Heart left ventricle (tissue), 13 donors: ENCODE measurements around the gene WNT7A.

Experiments used
- POLR2A ChIP-seq, 2 donors: fragments of 450-650 bp; IDR thresholded peaks; one replicate each; pipeline ENCODE4 v1.6.1; 2017; ENCODE audit warnings: antibody characterized with exemption in 2 of 2, mild to moderate bottlenecking in 2 of 2, moderate library complexity in 2 of 2
- TF ChIP-seq, protein P1 (sequence below), 12 donors: fragments of 200-600 bp; sonication (generic) in 4 of 12; IDR thresholded peaks; one replicate each; pipeline versions ENCODE4 v1.5.0 to v1.8.0; 2018 to 2022; ENCODE audit warnings: antibody characterized with exemption in 12 of 12, mild to moderate bottlenecking in 5 of 12
- donor health status: ischemic (EF 13 %, LVEDD 7.1; RV severe dilation, severe dysfunction).
- donor health status: DM: no; HTN: yes; CAD: no.
- donor health status: DM: no; HTN: no; CAD: no.
- donor health status: ischemic (EF 25% LVEDD 6.9; RV normal size, moderate dysfunction).
- donor health status: ischemic (EF 25% LVEDD 5.7; RV mildly dilated, moderate dysfunction).
- donor health status: ischemic (EF 35%, LVEDD 5.7; RV mildly dilated, moderate dysfunction).
- donor health status: nonischemic (EF 11% LVEDD 7.7; RV severe dilation, severe dysfunction).
- donor health status: DM: yes; HTN: yes; CAD: no.
- donor health status: PGD.
- donor health status: ischemic (EF 29% LVEDD 5.4; RV normal size, mild dysfunction).
- donor health status: nonischemic (EF 23%, LVEDD 6.1; RV moderate dilation, normal function).

DNA sequence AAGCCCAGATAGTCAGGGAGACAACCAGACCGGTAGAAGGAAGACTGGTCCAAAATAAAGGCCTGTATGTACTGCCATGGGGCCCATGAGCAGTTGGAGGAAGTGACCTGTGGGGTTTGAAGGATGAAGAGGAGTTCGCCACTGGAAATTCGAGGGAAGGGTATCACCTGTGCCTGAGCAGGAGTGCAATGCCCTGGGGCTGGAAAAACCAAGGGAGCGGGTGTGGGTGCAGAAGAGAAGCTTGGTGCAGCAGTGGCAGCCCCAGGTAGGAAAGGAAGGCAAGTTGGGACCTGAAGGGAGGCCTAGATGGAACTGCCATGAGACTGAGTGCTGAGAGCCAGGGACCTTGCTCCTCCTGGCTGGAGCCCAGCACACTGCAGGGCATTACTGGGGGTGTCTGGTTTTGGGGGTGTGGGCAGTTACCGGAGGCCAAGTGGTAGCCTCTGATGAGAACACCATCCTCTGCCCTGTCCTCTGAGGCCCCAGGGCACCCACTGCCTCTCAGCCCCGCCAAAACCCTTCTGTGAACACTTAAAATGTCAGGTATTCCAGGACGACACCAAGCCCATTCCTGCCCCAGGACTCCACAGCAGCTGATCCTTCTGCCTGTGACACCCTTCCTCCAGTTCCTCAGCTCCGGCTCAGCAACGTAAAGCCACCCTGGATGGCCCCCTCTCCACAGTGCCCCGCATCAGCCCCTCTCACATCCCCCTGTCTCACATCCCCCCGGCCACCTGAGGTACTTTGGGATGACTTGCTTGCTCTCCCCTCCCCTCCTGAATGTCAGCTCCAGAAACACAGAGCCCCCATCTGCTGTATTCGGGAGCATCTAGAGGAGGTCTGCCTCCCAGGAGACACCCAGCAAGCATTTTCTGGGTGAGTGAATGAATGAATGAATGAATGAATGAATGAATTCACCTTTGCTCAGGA, 42.9 kb downstream of the WNT7A start:
- TF ChIP-seq, protein P1, sequence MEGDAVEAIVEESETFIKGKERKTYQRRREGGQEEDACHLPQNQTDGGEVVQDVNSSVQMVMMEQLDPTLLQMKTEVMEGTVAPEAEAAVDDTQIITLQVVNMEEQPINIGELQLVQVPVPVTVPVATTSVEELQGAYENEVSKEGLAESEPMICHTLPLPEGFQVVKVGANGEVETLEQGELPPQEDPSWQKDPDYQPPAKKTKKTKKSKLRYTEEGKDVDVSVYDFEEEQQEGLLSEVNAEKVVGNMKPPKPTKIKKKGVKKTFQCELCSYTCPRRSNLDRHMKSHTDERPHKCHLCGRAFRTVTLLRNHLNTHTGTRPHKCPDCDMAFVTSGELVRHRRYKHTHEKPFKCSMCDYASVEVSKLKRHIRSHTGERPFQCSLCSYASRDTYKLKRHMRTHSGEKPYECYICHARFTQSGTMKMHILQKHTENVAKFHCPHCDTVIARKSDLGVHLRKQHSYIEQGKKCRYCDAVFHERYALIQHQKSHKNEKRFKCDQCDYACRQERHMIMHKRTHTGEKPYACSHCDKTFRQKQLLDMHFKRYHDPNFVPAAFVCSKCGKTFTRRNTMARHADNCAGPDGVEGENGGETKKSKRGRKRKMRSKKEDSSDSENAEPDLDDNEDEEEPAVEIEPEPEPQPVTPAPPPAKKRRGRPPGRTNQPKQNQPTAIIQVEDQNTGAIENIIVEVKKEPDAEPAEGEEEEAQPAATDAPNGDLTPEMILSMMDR (IDR thresholded peaks at IDR 0.05), result no peak
- TF ChIP-seq POLR2A (IDR thresholded peaks at IDR 0.05), result no peak
